GM12801 (cell line): ENCODE measurements around the gene PAN3.

Source experiments
- CTCF ChIP-seq: IDR thresholded peaks from one replicate; pipeline ENCODE4 v1.5.1; 2011; ENCODE audit warnings: control low read depth; ENCODE audit not compliant: insufficient read length; ENCODE audit errors: extremely low read depth

PAN3 gene

GRCh38 chr13:28329395-28330158, 191.2 kb downstream of the PAN3 start:
- no peak for TF ChIP-seq CTCF

- TF ChIP-seq CTCF: no peak
Measured at GRCh38 chr13:28333204-28333881, 195.0 kb downstream of the PAN3 start.

GRCh38 chr13:28336193-28336657, 197.9 kb downstream of the PAN3 start:
- no peak for TF ChIP-seq CTCF

- no peak for TF ChIP-seq CTCF
Measured at GRCh38 chr13:28337166-28338005, 199.0 kb downstream of the PAN3 start.

- no peak for TF ChIP-seq CTCF
Measured at GRCh38 chr13:28338006-28338574, 199.7 kb downstream of the PAN3 start.

GRCh38 chr13:28338742-28339141, 200.4 kb downstream of the PAN3 start:
- TF ChIP-seq CTCF: no peak

- TF ChIP-seq CTCF: no peak
Measured at GRCh38 chr13:28339419-28339818, 201.1 kb downstream of the PAN3 start.
